Measurements from ENCODE around the gene STON1. TPM values are rescaled to one million over a fixed set of nuclear protein-coding genes. Genes with fewer than 3 reads are reported as not detected.

Gene STON1
- polyA plus RNA-seq (2011; rRNA removed) (1.0 and 1.2 TPM in 2 replicates), polyA plus RNA-seq (2017; fragmentation: RNase III; extraction: RNeasy Plus Mini Kit Qiagen cat#74134 plus additional on column Dnase treatment) (0.55 to 0.88 TPM (median 0.86 TPM) in 3 replicates), polyA minus RNA-seq (2011; rRNA and poly(A)+ RNA removed) (0.66 and 0.92 TPM in 2 replicates)
- 0.16 and 0.25 TPM in 2 replicates for polyA plus RNA-seq (2012; cell fraction: cytosol; rRNA removed)
- polyA plus RNA-seq (2012; cell fraction: nucleus; rRNA removed), result 1.2 and 1.3 TPM in 2 replicates

GRCh38 chr2:48530033-48530811 is at the start of gene STON1:
TSS of gene STON1 (plus strand) at chr2:48530154. CDS start at chr2:48580634, 50,480 bp downstream.
- H3K27ac ChIP-seq, result peak within 1 kb of the TSS; percentile 76 to 83
- FAIRE-seq (no peak), DNase-seq (ENCODE audit: low read depth in 1 of 2, low spot score in 1 of 2) (peak; percentile 17 to 32), ATAC-seq (peak; percentile 70 to 84)
- ChIA-PET POLR2A (no interaction called here), CTCF (interaction anchor here (1.2 to 1.4 kb wide), 2 partner anchors 8 to 13 kb away, joined by 5 read pairs; no protein-coding TSS in a partner anchor)
- 11% methylated on average over 45 of the region's 62 CpGs for WGBS (ENCODE audit: missing lambda C conversion rate)
- TF ChIP-seq BCL3 (IDR thresholded peaks at IDR 0.05) (no peak), RAD21 (conservative IDR thresholded peaks at IDR 0.05 in 1 of 2, IDR thresholded peaks at IDR 0.05 in 1 of 2) (no peak), MAX (IDR thresholded peaks at IDR 0.05) (no peak), PHF8 (IDR thresholded peaks at IDR 0.05; ENCODE audit: borderline replicate concordance, low read depth) (0 out of 2 replicates have a peak, but pooled peaks have one; percentile 39), ZC3H11A (IDR thresholded peaks at IDR 0.05) (no peak), RCOR1 (IDR thresholded peaks at IDR 0.05; ENCODE audit: low read depth, low read length) (no peak), CBX2 (IDR thresholded peaks at IDR 0.05; ENCODE audit: borderline replicate concordance, low read depth) (no peak), SREBF2 (IDR thresholded peaks at IDR 0.05) (no peak), POLR2AphosphoS2 (conservative IDR thresholded peaks at IDR 0.05; ENCODE audit: low read length) (no peak), RNF2 (IDR thresholded peaks at IDR 0.05; ENCODE audit: borderline replicate concordance, low read depth) (no peak), EHF (CRISPR knock-in tag; IDR thresholded peaks at IDR 0.05) (no peak), NR3C1 (IDR thresholded peaks at IDR 0.05) (no peak), CTCF (IDR thresholded peaks at IDR 0.05) (0 out of 3 replicates have a peak, but pooled peaks have one; percentile 13)
- peak within 1 kb of the TSS; percentile 90 for H3K4me2 ChIP-seq
- peaks cover 9% of the 10 kb centered on the region; the same call in 1 of the 3 replicates for H3K4me1 ChIP-seq
- H3K4me3 ChIP-seq, result peak within 1 kb of the TSS; percentile 91
- no peaks in the 10 kb centered on the region for H3K9me3 ChIP-seq

GRCh38 chr2:48480526-48480925 is 49.4 kb upstream of the STON1 start:
- H3K4me1 ChIP-seq, result no peaks in the 10 kb centered on the region
- no peak for TF ChIP-seq NR3C1 (IDR thresholded peaks at IDR 0.05)
- no peak for TF ChIP-seq MAZ (IDR thresholded peaks at IDR 0.05; ENCODE audit: borderline replicate concordance, low read depth, low read length)
- no peak for TF ChIP-seq BCL3 (IDR thresholded peaks at IDR 0.05)
- TF ChIP-seq SMC3 (IDR thresholded peaks at IDR 0.05), result no peak
- no peak for TF ChIP-seq GATA3 (IDR thresholded peaks at IDR 0.05; ENCODE audit: borderline replicate concordance)
- TF ChIP-seq EHMT2 (IDR thresholded peaks at IDR 0.05; ENCODE audit: low read depth), result no peak
- TF ChIP-seq CTCF (IDR thresholded peaks at IDR 0.05), result no peak
- TF ChIP-seq TFCP2L1 (CRISPR knock-in tag; IDR thresholded peaks at IDR 0.05), result no peak
- TF ChIP-seq KDM1A (IDR thresholded peaks at IDR 0.05; ENCODE audit: low read depth), result no peak
- no peak for TF ChIP-seq MAX (IDR thresholded peaks at IDR 0.05)
- no peak for TF ChIP-seq POLR2AphosphoS2 (conservative IDR thresholded peaks at IDR 0.05; ENCODE audit: low read length)
- CTCF ChIA-PET, result interaction anchor here (0.9 to 5.9 kb wide), 2 partner anchors 10 to 24 kb away, joined by 3 to 30 read pairs; no protein-coding TSS in a partner anchor

More at GRCh38 chr2:48480526-48480925, 49.4 kb upstream of the STON1 start:
- no peak for DNase-seq (ENCODE audit: low read depth in 1 of 2, low spot score in 1 of 2)
- no peak for ATAC-seq
- Histone ChIP-seq H3K9me3 (no peaks in the 10 kb centered on the region), H3K4me2 (no peak overlapping the region), H3K4me3 (no peak overlapping the region), H3K27ac (no peak overlapping the region)
- no peak for FAIRE-seq
- WGBS (ENCODE audit: missing lambda C conversion rate), result 80% methylated on average over 3 of the region's 3 CpGs
- POLR2A ChIA-PET, result no interaction called here
